LNCAP (cell line): Measurements from ENCODE around the gene NOS1.

Source experiments
- CTCF ChIP-seq: fragments of 450-650 bp; IDR thresholded peaks from 2 replicates; pipeline ENCODE4 v1.5.1; 2017; ENCODE audit warnings: mild to moderate bottlenecking

The NOS1 gene

GRCh38 chr12:117400912-117401311 is 39.5 kb upstream of the NOS1 start:
- no peak for TF ChIP-seq CTCF

- TF ChIP-seq CTCF: no peak
Observed at GRCh38 chr12:117395766-117396165, 34.3 kb upstream of the NOS1 start.

GRCh38 chr12:117394491-117394890 is 33.1 kb upstream of the NOS1 start:
- TF ChIP-seq CTCF: no peak

GRCh38 chr12:117393656-117394055 is 32.2 kb upstream of the NOS1 start:
- TF ChIP-seq CTCF: no peak

GRCh38 chr12:117390866-117391265 is 29.4 kb upstream of the NOS1 start:
- TF ChIP-seq CTCF: no peak

GRCh38 chr12:117388951-117389446 is 27.6 kb upstream of the NOS1 start:
- no peak for TF ChIP-seq CTCF

- no peak for TF ChIP-seq CTCF
Observed at GRCh38 chr12:117387832-117388231, 26.4 kb upstream of the NOS1 start.

GRCh38 chr12:117384735-117385134 is 23.3 kb upstream of the NOS1 start:
- TF ChIP-seq CTCF: no peak
